GM19452 (cell line): ENCODE measurements around the gene ABCG1.

Experiments
- ATAC-seq: cut with Tn5 transposase; IDR thresholded peaks from one replicate; pipeline ENCODE4 v1.9.1; 2021; ENCODE audit not compliant: unreplicated experiment

The ABCG1 gene

GRCh38 chr21:42317826-42318746 is 99.1 kb downstream of the ABCG1 start:
- no peak for ATAC-seq

GRCh38 chr21:42319376-42319775 is 100.4 kb downstream of the ABCG1 start:
- ATAC-seq: no peak

GRCh38 chr21:42319851-42320572 is 101.1 kb downstream of the ABCG1 start:
- no peak for ATAC-seq

GRCh38 chr21:42320791-42321190 is 101.9 kb downstream of the ABCG1 start:
- no peak for ATAC-seq

GRCh38 chr21:42321231-42321630 is 102.3 kb downstream of the ABCG1 start:
- ATAC-seq: no peak

GRCh38 chr21:42321845-42322244 is 102.9 kb downstream of the ABCG1 start:
- no peak for ATAC-seq

GRCh38 chr21:42324896-42325295 is 106.0 kb downstream of the ABCG1 start:
- ATAC-seq: no peak

GRCh38 chr21:42330380-42331371 is 111.7 kb downstream of the ABCG1 start:
- no peak for ATAC-seq

- ATAC-seq: no peak
Observed at GRCh38 chr21:42331660-42332059, 112.7 kb downstream of the ABCG1 start.

GRCh38 chr21:42332557-42333317 is 113.8 kb downstream of the ABCG1 start:
- no peak for ATAC-seq

GRCh38 chr21:42336054-42336453 is 117.1 kb downstream of the ABCG1 start:
- ATAC-seq: no peak

- no peak for ATAC-seq
Observed at GRCh38 chr21:42337276-42337675, 118.3 kb downstream of the ABCG1 start.

GRCh38 chr21:42337830-42338728 is 119.1 kb downstream of the ABCG1 start:
- no peak for ATAC-seq

GRCh38 chr21:42338729-42339715 is 120.1 kb downstream of the ABCG1 start:
- no peak for ATAC-seq

GRCh38 chr21:42340187-42341050 is 121.5 kb downstream of the ABCG1 start:
- ATAC-seq: no peak

GRCh38 chr21:42341776-42342542 is 123.0 kb downstream of the ABCG1 start:
- no peak for ATAC-seq
